ENCODE measurements around the gene MACROD1.

MACROD1 gene

GRCh38 chr11:64150481-64151239, 15.3 kb downstream of the MACROD1 start:
- no peak for DNase-seq

GRCh38 chr11:64150051-64150450, 15.9 kb downstream of the MACROD1 start:
- no peak for DNase-seq

GRCh38 chr11:64148917-64149617, 16.8 kb downstream of the MACROD1 start:
- no peak for DNase-seq

GRCh38 chr11:64148226-64148916, 17.5 kb downstream of the MACROD1 start:
- peak; percentile 15 to 32 for DNase-seq

- DNase-seq: peak; percentile 38 to 64
These were observed 19.6 kb downstream of the MACROD1 start for GRCh38 chr11:64146036-64146955.

- DNase-seq: no peak
These were observed 21.1 kb downstream of the MACROD1 start for GRCh38 chr11:64144587-64145472.

GRCh38 chr11:64141081-64141783, 24.7 kb downstream of the MACROD1 start:
- no peak for DNase-seq

- DNase-seq: no peak
These were observed 25.8 kb downstream of the MACROD1 start for GRCh38 chr11:64140082-64140481.

GRCh38 chr11:64139049-64139448, 26.9 kb downstream of the MACROD1 start:
- no peak for DNase-seq

- no peak for DNase-seq
These were observed 27.5 kb downstream of the MACROD1 start for GRCh38 chr11:64138398-64138797.

GRCh38 chr11:64136765-64137441, 29.0 kb downstream of the MACROD1 start:
- DNase-seq: no peak

- DNase-seq: no peak
These were observed 30.2 kb downstream of the MACROD1 start for GRCh38 chr11:64135711-64136110.

GRCh38 chr11:64134963-64135362, 30.9 kb downstream of the MACROD1 start:
- DNase-seq: no peak

GRCh38 chr11:64132982-64133705, 32.8 kb downstream of the MACROD1 start:
- DNase-seq: no peak

- no peak for DNase-seq
These were observed 33.6 kb downstream of the MACROD1 start for GRCh38 chr11:64132191-64132771.

GRCh38 chr11:64131683-64132190, 34.2 kb downstream of the MACROD1 start:
- DNase-seq: no peak

- no peak for DNase-seq
These were observed 35.3 kb downstream of the MACROD1 start for GRCh38 chr11:64130618-64131017.

GRCh38 chr11:64129403-64129802, 36.5 kb downstream of the MACROD1 start:
- DNase-seq: no peak
